Mucosa of rectum (tissue), 2 donors: ENCODE data around the gene PRMT7.

Experiments
- H3K27ac ChIP-seq, 2 donors: one replicate each; pipeline ENCODE4 v1.7.0; 2013; ENCODE audit warnings: inconsistent platforms in 2 of 2, low read depth in 2 of 2, low read length in 2 of 2
- H3K27me3 ChIP-seq, 2 donors: one replicate each; pipeline ENCODE4 v1.7.0; 2013; ENCODE audit warnings: low read length in 2 of 2; ENCODE audit not compliant: control insufficient read depth in 2 of 2, insufficient read depth in 2 of 2
- H3K36me3 ChIP-seq, 2 donors: one replicate each; pipeline ENCODE4 v1.7.0; 2013; ENCODE audit warnings: low read length in 2 of 2; ENCODE audit not compliant: control insufficient read depth in 2 of 2, insufficient read depth in 2 of 2
- H3K4me1 ChIP-seq, 2 donors: one replicate each; pipeline ENCODE4 v1.7.0; 2013; ENCODE audit warnings: low read length in 2 of 2, mild to moderate bottlenecking in 1 of 2; ENCODE audit not compliant: control insufficient read depth in 2 of 2, insufficient read depth in 2 of 2
- H3K4me3 ChIP-seq, 2 donors: one replicate each; pipeline ENCODE4 v1.7.0; 2013; ENCODE audit warnings: low read length in 2 of 2
- H3K9ac ChIP-seq, 2 donors: one replicate each; pipeline ENCODE4 v1.7.0; 2013; ENCODE audit warnings: low read length in 2 of 2, low read depth in 1 of 2, mild to moderate bottlenecking in 1 of 2
- H3K9me3 ChIP-seq, 2 donors: one replicate each; pipeline ENCODE4 v1.7.0; 2013; ENCODE audit warnings: low read length in 2 of 2; ENCODE audit not compliant: control insufficient read depth in 2 of 2
- donor health status: healthy.
- donor health status: Normal muscosa, but diverticular disease.

Gene PRMT7

GRCh38 chr16:68379472-68380347 is 68.9 kb downstream of the PRMT7 start:
- peak overlapping the region in 1 of 2 donors; percentile 43 for H3K27ac ChIP-seq
- peaks cover 27 to 29% of the 10 kb centered on the region in 2 donors for H3K4me1 ChIP-seq

DNA sequence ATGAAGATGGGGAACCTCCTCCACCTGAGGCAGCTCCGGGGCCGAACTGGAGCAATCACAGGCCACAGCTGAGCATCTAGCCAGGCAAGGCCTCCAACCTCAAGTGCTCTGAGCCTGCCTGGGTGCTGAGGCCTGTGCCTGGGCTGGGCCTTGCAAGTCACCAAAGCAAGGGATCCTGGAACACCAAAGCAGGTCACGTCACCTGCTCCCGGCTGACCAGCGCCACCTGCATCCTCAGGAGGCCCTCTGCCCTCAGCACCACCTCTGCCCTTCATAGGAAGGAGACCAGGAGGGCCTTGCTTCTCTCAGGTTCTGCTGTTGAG is 69.5 kb downstream of the PRMT7 start:
- no peak overlapping the region for H3K4me3 ChIP-seq
- no peaks in the 10 kb centered on the region for H3K27me3 ChIP-seq
- H3K9me3 ChIP-seq: no peaks in the 10 kb centered on the region
- H3K9ac ChIP-seq: no peak overlapping the region
- H3K27ac ChIP-seq: peak overlapping the region in 1 of 2 donors; percentile 43
- peaks cover 9 to 11% of the 10 kb centered on the region in 2 donors for H3K36me3 ChIP-seq
- peaks cover 31 to 35% of the 10 kb centered on the region in 2 donors for H3K4me1 ChIP-seq

More at GRCh38 chr16:68379472-68380347, 68.9 kb downstream of the PRMT7 start:
- H3K9me3 ChIP-seq: no peaks in the 10 kb centered on the region
- H3K27me3 ChIP-seq: no peaks in the 10 kb centered on the region
- H3K9ac ChIP-seq: no peak overlapping the region
- no peak overlapping the region for H3K4me3 ChIP-seq
- H3K36me3 ChIP-seq: peaks cover 9 to 11% of the 10 kb centered on the region in 2 donors

DNA sequence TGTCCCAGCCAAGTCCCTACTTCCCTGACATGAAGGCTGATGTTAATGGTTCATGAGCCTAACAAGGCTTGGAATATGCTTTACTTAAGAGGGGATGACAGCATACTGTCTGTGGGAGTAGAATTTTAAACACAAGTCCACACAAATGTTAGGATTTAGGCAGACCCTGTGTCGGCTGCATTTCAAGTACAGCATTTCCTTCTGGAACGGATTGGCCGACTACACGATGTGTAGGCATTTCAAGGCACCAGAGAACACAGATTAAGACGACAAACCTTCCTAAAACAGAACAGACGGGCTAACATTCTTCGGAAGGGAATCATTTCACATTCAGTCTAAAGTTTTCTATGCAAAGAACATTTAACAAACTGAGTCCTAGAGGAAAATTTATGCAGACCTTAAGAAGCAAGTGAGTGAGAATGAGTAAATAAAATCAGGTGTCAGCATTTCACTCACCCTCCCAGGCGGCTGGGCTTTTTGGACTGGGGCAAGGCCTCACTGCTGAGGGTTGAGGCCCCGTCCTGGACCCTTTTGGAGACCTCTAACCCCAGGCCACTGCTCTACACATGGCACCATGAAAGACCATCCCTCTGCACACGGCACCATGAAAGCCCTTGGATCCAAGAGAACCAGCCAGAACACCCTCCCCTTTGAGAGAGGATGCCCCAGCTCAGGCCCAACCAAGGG is 70.0 kb downstream of the PRMT7 start:
- no peaks in the 10 kb centered on the region for H3K27me3 ChIP-seq
- H3K36me3 ChIP-seq: peaks cover 9 to 11% of the 10 kb centered on the region in 2 donors
- H3K9me3 ChIP-seq: no peaks in the 10 kb centered on the region
- H3K4me3 ChIP-seq: no peak overlapping the region
- H3K9ac ChIP-seq: no peak overlapping the region
- no peak overlapping the region for H3K27ac ChIP-seq
- peaks cover 35 to 40% of the 10 kb centered on the region in 2 donors for H3K4me1 ChIP-seq

DNA sequence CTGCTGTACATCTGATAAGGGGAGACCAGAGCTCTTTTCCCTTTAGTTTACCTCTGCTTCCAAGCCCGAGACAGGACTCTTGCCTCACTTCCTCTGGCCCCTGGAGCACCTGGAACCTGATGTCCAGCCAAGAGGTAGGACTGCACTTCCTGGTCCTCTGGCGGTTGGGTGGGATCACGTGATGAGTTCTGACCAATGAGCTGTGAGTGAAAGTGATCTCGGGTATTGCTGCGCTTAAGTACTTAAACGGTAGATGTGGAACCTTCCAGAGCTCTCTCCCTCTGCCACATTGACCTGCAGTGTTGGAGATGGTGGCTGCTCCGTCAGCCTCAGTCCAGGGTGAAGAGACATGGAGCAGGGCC is 70.5 kb downstream of the PRMT7 start:
- peaks cover 36 to 41% of the 10 kb centered on the region in 2 donors for H3K4me1 ChIP-seq
- no peaks in the 10 kb centered on the region for H3K9me3 ChIP-seq
- peak overlapping the region in 1 of 2 donors; percentile 59 for H3K27ac ChIP-seq
- no peak overlapping the region for H3K4me3 ChIP-seq
- peaks cover 9 to 11% of the 10 kb centered on the region in 2 donors for H3K36me3 ChIP-seq
- H3K9ac ChIP-seq: no peak overlapping the region
- H3K27me3 ChIP-seq: no peaks in the 10 kb centered on the region

- Histone ChIP-seq H3K4me1 (peaks cover 39 to 47% of the 10 kb centered on the region in 2 donors), H3K27ac (peak overlapping the region; percentile 59 to 72), H3K27me3 (no peaks in the 10 kb centered on the region), H3K9me3 (no peaks in the 10 kb centered on the region), H3K9ac (peak overlapping the region in 1 of 2 donors; percentile 62), H3K36me3 (peaks cover 9 to 11% of the 10 kb centered on the region in 2 donors), H3K4me3 (no peak overlapping the region)
These were observed 71.5 kb downstream of the PRMT7 start for GRCh38 chr16:68382296-68382718.

DNA sequence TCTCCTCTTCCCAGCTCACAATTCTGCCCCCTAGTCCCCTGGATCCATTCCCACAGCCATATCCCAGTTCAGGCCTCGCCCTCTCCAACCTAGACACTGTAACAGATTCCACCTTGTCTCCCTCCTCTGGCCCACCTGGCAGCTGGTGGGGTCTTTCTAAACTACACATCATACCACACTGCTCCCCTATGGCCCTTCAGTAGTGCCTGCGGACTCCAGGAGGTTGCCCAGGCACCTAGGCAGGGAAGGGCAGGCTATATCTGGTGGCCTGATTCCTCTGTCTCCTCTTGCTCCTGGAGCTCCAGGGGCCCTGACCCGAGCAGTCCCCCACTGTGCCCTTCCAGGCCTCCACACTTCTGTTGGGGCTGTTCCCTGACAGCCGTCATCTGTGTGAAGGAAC is 73.0 kb downstream of the PRMT7 start:
- H3K4me1 ChIP-seq: peaks cover 50 to 58% of the 10 kb centered on the region in 2 donors
- H3K27me3 ChIP-seq: no peaks in the 10 kb centered on the region
- peak overlapping the region in 1 of 2 donors; percentile 48 for H3K9ac ChIP-seq
- peak overlapping the region; percentile 59 to 72 for H3K27ac ChIP-seq
- H3K9me3 ChIP-seq: no peaks in the 10 kb centered on the region
- H3K4me3 ChIP-seq: peak overlapping the region; percentile 13 to 20
- H3K36me3 ChIP-seq: peaks cover 7 to 11% of the 10 kb centered on the region in 2 donors

DNA sequence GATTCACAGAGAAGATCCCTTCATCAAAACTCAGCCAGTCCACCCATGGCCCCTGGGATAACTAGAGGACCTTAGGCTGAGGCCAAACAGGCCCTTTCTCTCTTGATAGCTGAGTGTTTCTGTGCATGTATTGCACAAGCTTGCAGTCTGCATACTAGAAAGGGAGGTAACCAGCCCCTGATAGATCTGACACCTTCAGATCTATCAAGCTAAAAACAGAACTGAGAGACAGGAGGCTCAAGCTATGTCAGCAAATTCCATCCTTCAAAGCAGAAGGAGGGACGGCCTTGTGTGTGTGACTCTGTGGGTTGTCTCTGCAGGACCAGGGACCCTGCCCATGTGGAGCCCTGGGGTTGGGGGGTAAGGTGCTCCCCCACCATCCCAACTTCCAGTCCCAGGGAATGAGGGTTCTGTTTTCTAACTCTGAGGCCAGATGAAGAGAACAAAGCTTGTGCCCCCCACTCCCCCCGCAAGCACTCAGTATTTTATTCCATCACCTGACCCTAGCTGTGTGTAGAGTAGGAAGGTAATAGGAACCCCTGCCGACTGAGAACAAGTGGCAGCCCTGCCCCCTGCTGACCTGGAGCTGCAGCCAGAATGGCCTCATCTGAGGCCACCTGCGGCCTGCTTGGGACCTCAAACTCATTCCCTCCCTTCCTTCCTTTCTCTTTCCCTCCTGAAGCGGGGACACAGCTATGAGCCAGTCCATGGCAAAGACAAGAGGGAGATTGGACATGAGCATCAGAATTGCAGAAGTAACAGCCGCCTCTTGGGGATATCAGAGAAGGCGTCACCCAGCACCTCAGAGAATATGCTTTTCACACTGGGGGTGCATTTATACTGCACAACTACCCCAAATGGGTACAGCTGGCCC is 73.7 kb downstream of the PRMT7 start:
- peaks cover 3 to 9% of the 10 kb centered on the region in 2 donors for H3K36me3 ChIP-seq
- H3K4me3 ChIP-seq: peak overlapping the region; percentile 20 to 59
- peaks cover 49 to 58% of the 10 kb centered on the region in 2 donors for H3K4me1 ChIP-seq
- H3K27me3 ChIP-seq: no peaks in the 10 kb centered on the region
- peak overlapping the region; percentile 59 to 72 for H3K27ac ChIP-seq
- peak overlapping the region in 1 of 2 donors; percentile 74 for H3K9ac ChIP-seq
- H3K9me3 ChIP-seq: no peaks in the 10 kb centered on the region

DNA sequence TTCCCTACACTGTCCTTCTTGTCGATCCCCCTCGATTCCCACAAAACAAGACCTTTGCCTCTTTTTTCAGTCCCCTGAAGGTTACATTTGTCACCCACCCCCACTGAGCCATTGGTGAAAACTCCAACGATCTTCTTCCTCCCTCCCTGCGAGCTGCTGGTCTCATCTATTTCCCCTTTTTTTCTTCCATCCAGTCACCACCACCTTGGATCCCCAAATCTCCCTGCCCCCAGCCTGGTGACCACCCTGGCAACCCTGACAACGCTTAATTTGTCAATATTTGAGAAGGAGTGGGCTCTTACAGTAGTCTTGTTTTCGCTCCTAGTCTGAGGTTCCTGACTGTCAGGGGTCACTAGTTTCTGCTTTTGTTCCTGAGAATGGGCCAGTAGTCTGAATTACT is 74.6 kb downstream of the PRMT7 start:
- Histone ChIP-seq H3K4me3 (peak overlapping the region; percentile 59 to 67), H3K36me3 (peaks cover 3 to 9% of the 10 kb centered on the region in 2 donors), H3K9me3 (no peaks in the 10 kb centered on the region), H3K27me3 (no peaks in the 10 kb centered on the region), H3K9ac (peak overlapping the region in 1 of 2 donors; percentile 74), H3K27ac (peak overlapping the region; percentile 97 to 100), H3K4me1 (peaks cover 49 to 58% of the 10 kb centered on the region in 2 donors)

- peak overlapping the region; percentile 97 to 100 for H3K27ac ChIP-seq
- peak overlapping the region; percentile 74 to 79 for H3K9ac ChIP-seq
- peaks cover 0 to 3% of the 10 kb centered on the region in 2 donors for H3K36me3 ChIP-seq
These were observed 75.8 kb downstream of the PRMT7 start for GRCh38 chr16:68386628-68387027.

More at GRCh38 chr16:68386628-68387027, 75.8 kb downstream of the PRMT7 start:
- peak overlapping the region; percentile 59 to 67 for H3K4me3 ChIP-seq
- peaks cover 49 to 58% of the 10 kb centered on the region in 2 donors for H3K4me1 ChIP-seq
- no peaks in the 10 kb centered on the region for H3K9me3 ChIP-seq
- no peaks in the 10 kb centered on the region for H3K27me3 ChIP-seq
